Kidney (tissue), 14 donors: ENCODE measurements around the gene ENOX2. TPM values are rescaled to one million over a fixed set of nuclear protein-coding genes. Genes with fewer than 3 reads are reported as not detected.

Experiments
- DNase-seq, 5 donors: peaks; one replicate each; pipeline ENCODE4 v3.0.0-alpha.2; 2013 to 2020
- FAIRE-seq: peaks from 2 replicates; lab custom pipeline; 2012; peaks lifted over from hg19 to GRCh38; lab: Jason Lieb, UNC
- H3K27ac ChIP-seq, 2 donors: one replicate each; pipeline ENCODE4 v1.7.0; 2013; ENCODE audit warnings: low read depth in 2 of 2, low read length in 2 of 2, inconsistent platforms in 1 of 2
- H3K27me3 ChIP-seq: one replicate; pipeline ENCODE4 v1.7.1; 2013; ENCODE audit warnings: low read length, inconsistent platforms; ENCODE audit not compliant: control insufficient read depth, insufficient read depth
- H3K36me3 ChIP-seq, 3 donors: one replicate each; pipeline versions ENCODE4 v1.7.0 to v1.7.1; 2013; ENCODE audit warnings: low read length in 3 of 3, control low read depth in 1 of 3, inconsistent platforms in 1 of 3; ENCODE audit not compliant: insufficient read depth in 3 of 3, control insufficient read depth in 2 of 3
- H3K4me1 ChIP-seq, 3 donors: one replicate each; pipeline versions ENCODE4 v1.7.0 to v1.7.1; 2013; ENCODE audit warnings: low read length in 3 of 3, inconsistent platforms in 1 of 3, low read depth in 1 of 3; ENCODE audit not compliant: control insufficient read depth in 2 of 3, insufficient read depth in 2 of 3
- H3K4me3 ChIP-seq, 3 donors: one replicate each; pipeline versions ENCODE4 v1.7.0 to v1.8.1; 2013; ENCODE audit warnings: low read length in 3 of 3, control low read depth in 1 of 3, inconsistent platforms in 1 of 3
- H3K9ac ChIP-seq, 3 donors: one replicate each; pipeline versions ENCODE4 v1.7.0 to v1.7.1; 2013; ENCODE audit warnings: low read length in 3 of 3, control low read depth in 1 of 3, inconsistent platforms in 1 of 3
- H3K9me3 ChIP-seq, 3 donors: one replicate each; pipeline versions ENCODE4 v1.7.0 to v1.7.1; 2013; ENCODE audit warnings: low read length in 3 of 3, control low read depth in 1 of 3, inconsistent platforms in 1 of 3; ENCODE audit not compliant: control insufficient read depth in 2 of 3, insufficient read depth in 1 of 3
- intact Hi-C: fragments of 100-400 bp; cut with DNase I; formaldehyde crosslinking; loops from one replicate; pipeline ENCODE4 v1.11.1; 2022
- polyA plus RNA-seq: library from polyadenylated mRNA; stranded (reverse); fragments of 350-450 nt; fragmentation: Illumina TruSeq; extraction: RNeasy Lipid Tissue Mini Kit (QIAGEN cat#74804); gene quantifications from one replicate; pipeline ENCODE4 v1.2.3, GENCODE V29; 2014; ENCODE audit warnings: low read depth, low replicate concordance; ENCODE audit not compliant: insufficient read depth
- total RNA-seq: library from RNA; stranded (reverse); fragmentation: NEBNext Ultra II Directional; extraction: Animal tissue kit (Norgen Biotek cat#: 25700); gene quantifications from one replicate; pipeline ENCODE4 v1.2.1, GENCODE V29; 2021
- TF ChIP-seq, protein P1 (sequence below): IDR thresholded peaks from 3 replicates; pipeline ENCODE4 v1.5.1; 2012; ENCODE audit warnings: mild to moderate bottlenecking, moderate library complexity, borderline replicate concordance; ENCODE audit not compliant: insufficient read depth; ENCODE audit errors: extremely low read depth
- donor health status: control.
- donor health status: control.
- donor health status: control.
- donor health status: control.
- donor health status: control.
- donor health status: DM: yes; HTN: yes; CAD: no.
- donor health status: Normal renal cell carcinoma (clear cell type).

ENOX2 gene
- total and polyA plus RNA-seq, 2 donors from 2014 or later, result 6.6 to 22.6 TPM

- TF ChIP-seq, protein P1, sequence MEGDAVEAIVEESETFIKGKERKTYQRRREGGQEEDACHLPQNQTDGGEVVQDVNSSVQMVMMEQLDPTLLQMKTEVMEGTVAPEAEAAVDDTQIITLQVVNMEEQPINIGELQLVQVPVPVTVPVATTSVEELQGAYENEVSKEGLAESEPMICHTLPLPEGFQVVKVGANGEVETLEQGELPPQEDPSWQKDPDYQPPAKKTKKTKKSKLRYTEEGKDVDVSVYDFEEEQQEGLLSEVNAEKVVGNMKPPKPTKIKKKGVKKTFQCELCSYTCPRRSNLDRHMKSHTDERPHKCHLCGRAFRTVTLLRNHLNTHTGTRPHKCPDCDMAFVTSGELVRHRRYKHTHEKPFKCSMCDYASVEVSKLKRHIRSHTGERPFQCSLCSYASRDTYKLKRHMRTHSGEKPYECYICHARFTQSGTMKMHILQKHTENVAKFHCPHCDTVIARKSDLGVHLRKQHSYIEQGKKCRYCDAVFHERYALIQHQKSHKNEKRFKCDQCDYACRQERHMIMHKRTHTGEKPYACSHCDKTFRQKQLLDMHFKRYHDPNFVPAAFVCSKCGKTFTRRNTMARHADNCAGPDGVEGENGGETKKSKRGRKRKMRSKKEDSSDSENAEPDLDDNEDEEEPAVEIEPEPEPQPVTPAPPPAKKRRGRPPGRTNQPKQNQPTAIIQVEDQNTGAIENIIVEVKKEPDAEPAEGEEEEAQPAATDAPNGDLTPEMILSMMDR, result no peak
- FAIRE-seq (no peak), DNase-seq (no peak)
- H3K36me3 ChIP-seq, result no peaks in the 10 kb centered on the region
- no peaks in the 10 kb centered on the region for H3K27me3 ChIP-seq
- no peak overlapping the region for H3K9ac ChIP-seq
- H3K4me3 ChIP-seq, result no peak overlapping the region
- intact Hi-C loops, result no loop called here
- no peak overlapping the region for H3K27ac ChIP-seq
- no peaks in the 10 kb centered on the region for H3K4me1 ChIP-seq
- H3K9me3 ChIP-seq, result no peaks in the 10 kb centered on the region
Measured at GRCh38 chrX:130691576-130691975, 211.4 kb downstream of the ENOX2 start.

DNA sequence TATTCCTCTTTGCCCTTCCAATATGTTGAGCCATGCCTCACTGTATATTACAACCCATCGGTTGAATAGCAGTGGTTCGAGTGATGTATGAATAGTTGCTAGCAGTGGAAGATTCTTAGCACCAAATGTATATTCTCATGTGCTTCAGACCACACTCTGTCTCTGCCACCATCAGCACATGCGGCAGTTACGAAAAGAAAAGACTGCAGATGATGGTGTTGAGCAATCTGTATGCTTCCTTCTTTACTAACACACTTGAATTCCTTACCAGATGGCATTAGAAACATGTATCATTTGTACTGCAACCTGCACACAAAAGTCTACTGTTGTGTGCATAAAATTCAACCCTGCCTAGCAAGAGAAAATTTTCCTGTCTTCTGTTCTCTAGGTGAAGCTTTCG is 214.6 kb downstream of the ENOX2 start:
- no peak overlapping the region for H3K27ac ChIP-seq
- no peaks in the 10 kb centered on the region for H3K27me3 ChIP-seq
- H3K4me3 ChIP-seq, result no peak overlapping the region
- no peaks in the 10 kb centered on the region for H3K36me3 ChIP-seq
- H3K4me1 ChIP-seq, result no peaks in the 10 kb centered on the region
- FAIRE-seq (no peak), DNase-seq (no peak)
- no peaks in the 10 kb centered on the region for H3K9me3 ChIP-seq
- TF ChIP-seq, protein P1, result no peak
- H3K9ac ChIP-seq, result no peak overlapping the region
- intact Hi-C loops, result no loop called here

- intact Hi-C loops, result no loop called here
- TF ChIP-seq, protein P1, result no peak
- no peak for DNase-seq
- no peak for FAIRE-seq
- no peaks in the 10 kb centered on the region for H3K4me1 ChIP-seq
- H3K9ac ChIP-seq, result no peak overlapping the region
- H3K27me3 ChIP-seq, result no peaks in the 10 kb centered on the region
- H3K36me3 ChIP-seq, result no peaks in the 10 kb centered on the region
- H3K9me3 ChIP-seq, result no peaks in the 10 kb centered on the region
- H3K27ac ChIP-seq, result no peak overlapping the region
- no peak overlapping the region for H3K4me3 ChIP-seq
Measured at GRCh38 chrX:130682990-130683389, 220.0 kb downstream of the ENOX2 start.
